Measurements from ENCODE around the gene MAG.
A peak's percentile ranks its signal among the peaks of the same experiment; 100 is the strongest.

MAG gene

DNA sequence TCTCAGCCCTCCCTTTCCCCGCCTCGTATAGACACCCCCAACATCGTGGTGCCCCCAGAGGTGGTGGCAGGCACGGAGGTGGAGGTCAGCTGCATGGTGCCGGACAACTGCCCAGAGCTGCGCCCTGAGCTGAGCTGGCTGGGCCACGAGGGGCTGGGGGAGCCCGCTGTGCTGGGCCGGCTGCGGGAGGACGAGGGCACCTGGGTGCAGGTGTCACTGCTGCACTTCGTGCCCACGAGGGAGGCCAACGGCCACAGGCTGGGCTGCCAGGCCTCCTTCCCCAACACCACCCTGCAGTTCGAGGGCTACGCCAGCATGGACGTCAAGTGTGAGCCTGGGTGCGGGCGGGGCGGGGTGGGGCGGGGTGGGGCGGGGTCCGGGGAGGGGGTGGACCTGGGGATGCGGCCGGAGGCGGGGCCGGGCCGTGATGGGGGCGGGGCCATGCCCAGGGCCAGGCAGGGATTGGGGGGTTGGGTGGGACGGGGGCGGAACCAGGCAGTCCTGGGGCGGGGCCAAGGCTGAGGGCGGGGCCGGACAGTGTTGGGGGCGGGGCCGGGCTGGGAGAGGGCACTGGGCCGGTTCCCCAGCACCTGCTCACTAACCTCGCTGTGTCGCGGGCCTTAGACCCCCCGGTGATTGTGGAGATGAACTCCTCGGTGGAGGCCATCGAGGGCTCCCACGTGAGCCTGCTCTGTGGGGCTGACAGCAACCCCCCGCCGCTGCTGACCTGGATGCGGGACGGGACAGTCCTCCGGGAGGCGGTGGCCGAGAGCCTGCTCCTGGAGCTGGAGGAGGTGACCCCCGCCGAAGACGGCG is 7.8 kb downstream of the MAG start:
- DNase-seq: no peak

GRCh38 chr19:35300339-35300649 is 8.3 kb downstream of the MAG start:
- no peak for DNase-seq

DNA sequence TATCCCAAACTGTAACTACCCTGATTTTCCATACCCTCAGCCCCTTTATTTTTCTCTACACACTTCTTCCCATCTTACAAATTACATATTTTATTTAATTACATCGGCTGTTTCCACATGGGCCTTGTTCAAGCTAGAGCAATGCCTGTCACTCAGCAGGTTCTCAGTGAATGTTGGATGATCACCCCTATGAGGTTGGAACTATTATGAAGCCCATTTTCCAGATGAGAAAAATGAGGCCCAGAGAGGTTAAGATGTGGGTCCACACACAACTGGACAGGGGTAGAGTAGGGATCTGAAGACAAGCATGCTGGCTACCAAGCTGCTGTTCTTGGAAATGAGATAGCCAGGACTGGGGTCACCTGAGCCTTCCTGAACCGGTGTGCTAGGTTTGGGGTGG is 10.0 kb downstream of the MAG start:
- no peak for DNase-seq

GRCh38 chr19:35302446-35302845 is 10.5 kb downstream of the MAG start:
- DNase-seq: no peak

DNA sequence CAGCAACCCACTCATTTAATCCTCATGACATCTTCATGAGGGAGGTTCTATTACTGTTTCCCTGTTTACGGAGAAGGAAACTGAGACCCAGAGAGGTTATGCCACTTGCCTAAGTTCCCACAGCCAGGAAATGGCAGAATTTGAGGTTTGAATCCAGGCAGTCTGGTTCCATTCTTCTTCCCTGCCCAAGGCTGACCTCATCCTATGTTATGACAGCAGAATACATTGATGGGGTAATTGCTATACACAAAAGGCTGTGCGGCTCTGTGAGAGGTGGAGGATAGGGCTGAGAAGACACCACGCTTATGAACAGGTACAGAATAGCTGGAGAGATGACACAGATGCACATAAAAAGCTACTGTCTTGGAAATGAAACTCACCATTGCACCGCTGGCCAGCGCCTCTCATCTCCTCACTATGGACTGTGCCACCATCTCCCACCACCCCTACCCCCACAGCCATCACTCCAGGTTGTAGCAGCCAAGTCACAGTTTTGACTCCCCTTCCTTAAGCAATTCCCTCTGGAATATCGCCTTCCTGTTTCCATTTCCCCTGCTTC is 11.5 kb downstream of the MAG start:
- no peak for DNase-seq

GRCh38 chr19:35304036-35304435 is 12.1 kb downstream of the MAG start:
- no peak for DNase-seq

GRCh38 chr19:35305181-35305580 is 13.2 kb downstream of the MAG start:
- DNase-seq: no peak

DNA sequence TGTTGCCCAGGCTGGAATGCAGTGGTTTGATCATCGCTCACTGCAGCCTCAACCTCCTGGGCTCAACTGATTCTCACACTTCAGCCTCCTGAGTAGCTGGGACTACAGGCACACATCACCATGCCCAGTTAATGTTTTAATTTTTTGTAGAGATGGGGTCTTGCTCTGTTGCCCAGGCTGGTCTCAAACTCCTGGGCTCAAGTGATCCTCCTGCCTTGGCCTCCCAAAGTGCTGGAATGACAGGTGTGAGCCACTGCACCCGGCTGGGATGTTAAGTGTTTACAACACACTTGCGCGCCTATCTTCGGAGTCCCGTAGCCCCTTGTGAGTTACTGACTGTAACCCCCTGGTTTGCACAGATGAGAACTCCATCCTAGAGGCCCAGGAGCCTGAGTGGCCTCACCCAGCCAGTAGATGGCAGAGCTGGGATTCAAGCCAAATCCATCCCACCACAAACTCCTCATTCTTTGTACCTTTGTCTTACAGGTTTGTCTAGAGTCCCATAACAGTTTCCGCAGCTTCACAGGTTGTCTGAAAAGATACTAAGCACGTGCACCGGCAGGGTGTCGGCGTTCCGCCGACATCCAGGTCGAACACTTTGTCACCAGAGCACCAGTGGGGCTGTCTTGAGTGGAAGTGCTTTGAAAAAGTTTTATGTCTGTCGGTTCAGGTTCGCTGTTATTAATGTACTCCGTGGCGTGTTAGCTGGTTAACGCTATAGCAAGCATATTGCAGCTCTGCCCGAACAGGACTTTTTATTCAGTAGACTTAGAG is 14.7 kb downstream of the MAG start:
- no peak for DNase-seq

- no peak for DNase-seq
Observed at GRCh38 chr19:35307931-35308330, 16.0 kb downstream of the MAG start.

GRCh38 chr19:35308910-35309309 is 16.9 kb downstream of the MAG start:
- DNase-seq: peak; percentile 46

GRCh38 chr19:35309481-35310279 is 17.7 kb downstream of the MAG start:
- peak; percentile 78 for DNase-seq

- no peak for DNase-seq
Observed at GRCh38 chr19:35310331-35310730, 18.4 kb downstream of the MAG start.

GRCh38 chr19:35310811-35311465 is 19.0 kb downstream of the MAG start:
- no peak for DNase-seq

- DNase-seq: no peak
Observed at GRCh38 chr19:35311901-35312665, 20.1 kb downstream of the MAG start.

DNA sequence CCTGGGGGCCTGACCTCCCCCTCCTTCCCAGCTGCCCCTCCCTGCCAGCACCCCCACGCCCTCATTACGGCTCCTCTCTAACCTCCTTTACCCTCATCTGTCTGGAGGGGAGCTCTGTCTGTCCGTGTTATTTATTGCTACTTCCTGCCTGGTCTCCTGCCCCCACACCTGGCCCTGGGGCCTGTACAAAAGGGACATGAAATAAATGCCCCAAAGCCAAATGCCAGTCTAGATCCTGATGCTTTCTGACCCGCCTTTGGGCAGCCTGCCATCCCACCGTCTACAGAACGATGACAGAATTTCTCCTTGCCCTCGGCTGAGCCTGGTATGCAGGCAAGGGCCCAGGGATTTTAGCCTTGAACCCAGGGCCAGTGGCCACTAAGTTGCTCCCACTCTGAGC is 21.6 kb downstream of the MAG start:
- no peak for DNase-seq

GRCh38 chr19:35314031-35314430 is 22.1 kb downstream of the MAG start:
- DNase-seq: no peak

DNA sequence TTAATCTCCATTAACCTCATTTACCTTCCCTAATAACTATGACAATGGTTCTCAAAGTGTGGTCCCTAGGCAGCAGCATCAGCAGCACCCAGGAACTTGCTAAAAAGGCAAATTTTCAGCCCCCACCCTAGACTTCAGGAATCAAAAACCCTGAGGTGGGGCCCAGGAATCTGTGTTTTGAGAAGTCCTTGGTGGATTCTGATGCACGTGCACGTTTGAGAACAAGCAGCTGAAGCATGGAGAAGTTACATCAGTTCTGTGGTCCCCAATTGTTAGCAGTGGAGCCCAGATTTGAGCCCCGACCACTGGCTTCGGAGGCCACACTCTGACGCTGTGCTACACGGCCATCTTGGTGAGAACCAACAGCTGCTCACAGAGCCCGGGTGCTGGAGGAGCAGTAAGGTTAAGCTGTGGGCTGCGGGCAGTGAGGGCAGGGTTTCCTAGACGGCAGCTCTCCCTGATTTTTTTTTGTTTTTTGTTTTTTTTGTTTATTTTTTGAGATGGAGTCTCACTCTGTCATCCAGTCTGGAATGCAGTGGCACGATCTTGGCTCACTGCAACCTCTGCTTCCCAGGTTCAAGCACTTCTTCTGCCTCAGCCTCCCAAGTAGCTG is 23.0 kb downstream of the MAG start:
- DNase-seq: no peak

- no peak for DNase-seq
Observed at GRCh38 chr19:35315883-35316282, 23.9 kb downstream of the MAG start.

DNA sequence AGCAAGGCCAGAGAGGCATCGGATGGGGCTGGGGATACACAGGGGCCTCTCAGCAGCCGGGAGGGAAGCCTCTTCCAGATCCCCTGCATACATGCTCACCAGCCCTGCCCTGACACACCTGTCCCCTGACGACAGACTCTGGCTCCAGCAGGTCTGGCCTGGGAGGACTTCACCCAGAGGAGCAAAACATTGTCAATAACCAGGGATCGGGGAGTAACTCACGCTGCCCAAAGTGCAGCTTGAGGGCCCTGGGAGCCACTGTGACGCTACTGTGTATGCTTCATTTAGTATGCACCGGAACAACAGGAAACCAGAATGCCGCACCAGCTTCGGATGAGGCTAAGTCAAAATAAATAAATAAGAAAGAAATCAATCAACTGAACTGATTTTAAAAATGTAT is 24.6 kb downstream of the MAG start:
- no peak for DNase-seq

DNA sequence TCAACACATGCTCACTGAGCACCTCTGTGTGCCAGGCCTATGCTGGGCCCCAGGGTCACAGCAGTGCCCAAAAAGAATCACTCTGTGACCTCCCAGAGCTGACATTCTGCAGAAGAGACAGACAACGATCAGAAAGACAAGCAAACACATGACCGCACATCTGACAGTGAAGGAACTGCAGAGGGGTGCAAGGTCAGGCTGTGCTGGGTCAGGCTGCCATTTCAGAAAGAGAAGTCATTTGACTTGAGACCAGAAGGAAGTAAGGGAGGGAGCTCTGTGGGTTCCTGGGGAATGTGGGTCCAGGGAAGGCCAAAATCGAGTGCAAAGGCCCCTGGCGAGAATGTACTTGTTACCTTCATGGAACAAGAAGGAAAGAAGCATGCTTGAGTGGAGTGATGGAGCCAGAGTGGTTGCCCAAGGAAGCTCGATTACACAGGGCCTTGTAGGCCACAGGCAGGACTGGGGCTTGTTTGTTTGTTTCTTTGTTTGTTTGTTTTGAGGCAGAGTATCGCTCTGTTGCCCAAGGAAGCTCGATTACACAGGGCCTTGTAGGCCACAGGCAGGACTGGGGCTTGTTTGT is 25.6 kb downstream of the MAG start:
- no peak for DNase-seq
